Peyer's patch (tissue), 4 donors: ENCODE measurements around the gene ZFYVE9.

Source experiments
- CTCF ChIP-seq, 6 experiments: fragments of 450-650 bp in 4 of 6; fragments of 200-600 bp in 2 of 6; sonication (generic) in 1 of 6; IDR thresholded peaks; one replicate each; pipeline ENCODE4 v1.5.1; 2017 to 2019; ENCODE audit warnings: antibody characterized with exemption in 6 of 6, mild to moderate bottlenecking in 3 of 6, moderate library complexity in 1 of 6
- POLR2A ChIP-seq, 2 donors: fragments of 450-650 bp; IDR thresholded peaks; one replicate each; pipeline ENCODE4 v1.5.1; 2017; ENCODE audit warnings: antibody characterized with exemption in 2 of 2, mild to moderate bottlenecking in 2 of 2, moderate library complexity in 2 of 2

GRCh38 chr1:52305417-52306226 is 163.7 kb downstream of the ZFYVE9 start:
- no peak for TF ChIP-seq POLR2A (IDR thresholded peaks at IDR 0.05)
- no peak for TF ChIP-seq CTCF (IDR thresholded peaks at IDR 0.05)
